K562 (cell line): ENCODE results near the gene MYH3. TPM values are rescaled to one million over a fixed set of nuclear protein-coding genes. Genes with fewer than 3 reads are reported as not detected.

ENCODE experiments used
- ATAC-seq: fragments of 200-7000 bp; cut with Tn5 transposase; 3 replicates; pipeline ENCODE4 v1.9.1; 2020; ENCODE audit warnings: moderate library complexity
- BruUV-seq: library from RNA; stranded (reverse); fragments of 400-500 nt; replicated peaks from 2 replicates; lab custom pipeline; 2021; lab: Mats Ljungman, UMichigan
- CTCF ChIA-PET: fragments of 300-600 bp; formaldehyde crosslinking; extraction: SDS; loops from one replicate; lab custom pipeline; 2021; ENCODE audit warnings: low intra/inter-chr PET ratio; lab: Yijun Ruan, JAX
- POLR2A ChIA-PET: fragments of 300-600, 350-650 bp; sonication (Branson Sonifier 250); formaldehyde crosslinking; extraction: SDS; loops from one replicate; lab custom pipeline; 2021; ENCODE audit warnings: antibody characterized with exemption, inconsistent platforms; lab: Yijun Ruan, JAX
- DNase-seq, 4 experiments: peaks; one replicate each; pipeline versions ENCODE4 v3.0.0 to v3.0.0-alpha.2; 2011 to 2018; ENCODE audit warnings: low spot score in 3 of 4, mixed read lengths in 3 of 4; ENCODE audit errors: extremely low read depth in 1 of 4
- FAIRE-seq: peaks from 2 replicates; lab custom pipeline; 2011; peaks lifted over from hg19 to GRCh38; lab: Jason Lieb, UNC
- H2AFZ ChIP-seq: 2 replicates; pipeline ENCODE4 v1.6.0; 2011; ENCODE audit warnings: low read depth, low read length, control low read depth, inconsistent platforms
- H3K27ac ChIP-seq: fragments of 200-600 bp; 3 replicates; pipeline ENCODE4 v1.8.0; 2011; ENCODE audit warnings: low read depth, mild to moderate bottlenecking, control low read depth, inconsistent platforms, low read length, moderate library complexity, mixed read lengths; ENCODE audit errors: extremely low read depth
- H3K27me3 ChIP-seq, 2 experiments: fragments of 300-600 bp in 1 of 2; 2 replicates in 1 of 2; 3 replicates in 1 of 2; pipeline versions ENCODE4 v1.6.0 to v1.8.0; 2011; ENCODE audit warnings: inconsistent platforms in 2 of 2, low read length in 2 of 2, mild to moderate bottlenecking in 1 of 2, mixed read lengths in 1 of 2, moderate library complexity in 1 of 2; ENCODE audit not compliant: control insufficient read depth in 2 of 2, insufficient read depth in 2 of 2
- H3K36me3 ChIP-seq: fragments of 300-600 bp; 3 replicates; pipeline ENCODE4 v1.8.0; 2011; ENCODE audit warnings: mild to moderate bottlenecking, low read length, inconsistent platforms; ENCODE audit not compliant: control insufficient read depth, insufficient read depth
- H3K4me1 ChIP-seq, 2 experiments: fragments of 200-600 bp in 1 of 2; replicated peaks in 1 of 2; 2 replicates in 1 of 2; 3 replicates in 1 of 2; pipeline versions ENCODE4 v1.5.1 to v1.8.0; 2011; ENCODE audit warnings: inconsistent platforms in 2 of 2, low read length in 2 of 2, mild to moderate bottlenecking in 1 of 2, mixed read lengths in 1 of 2, moderate library complexity in 1 of 2; ENCODE audit not compliant: control insufficient read depth in 2 of 2, insufficient read depth in 2 of 2
- H3K4me2 ChIP-seq: 2 replicates; pipeline ENCODE4 v1.6.1; 2011; ENCODE audit warnings: low read length, control low read depth, inconsistent platforms, mixed read lengths; ENCODE audit not compliant: insufficient read depth
- H3K4me3 ChIP-seq: fragments of 200-600 bp; sonication (generic), shearing (Covaris generic); 2 replicates; pipeline ENCODE4 v1.5.1; 2016; ENCODE audit warnings: control low read depth, inconsistent platforms
- H3K79me2 ChIP-seq: fragments of 200-600 bp; 3 replicates; pipeline ENCODE4 v1.8.0; 2011; ENCODE audit warnings: low read length, inconsistent platforms; ENCODE audit not compliant: control insufficient read depth, insufficient read depth
- H3K9ac ChIP-seq, 2 experiments: 2 replicates each; pipeline versions ENCODE4 v1.6.0 to v1.6.1; 2011; ENCODE audit warnings: low read depth in 2 of 2, low read length in 2 of 2, control low read depth in 1 of 2, inconsistent platforms in 1 of 2, mild to moderate bottlenecking in 1 of 2, mixed read lengths in 1 of 2; ENCODE audit not compliant: insufficient read depth in 1 of 2
- H3K9me1 ChIP-seq: one replicate; pipeline ENCODE4 v1.6.0; 2011; ENCODE audit warnings: inconsistent platforms, mild to moderate bottlenecking, low read length, moderate library complexity; ENCODE audit not compliant: control insufficient read depth, insufficient read depth
- H3K9me3 ChIP-seq: replicated peaks from 2 replicates; pipeline ENCODE4 v1.5.1; 2011; ENCODE audit warnings: low read depth, low read length, inconsistent platforms; ENCODE audit not compliant: control insufficient read depth, insufficient read depth
- H4K20me1 ChIP-seq: replicated peaks from 2 replicates; pipeline ENCODE4 v1.6.1; 2011; ENCODE audit warnings: low read length, inconsistent platforms, mixed read lengths; ENCODE audit not compliant: control insufficient read depth, insufficient read depth
- BDP1 ChIP-seq: IDR thresholded peaks from 3 replicates; pipeline ENCODE4 v1.6.1; 2011; ENCODE audit not compliant: insufficient read length, insufficient read depth
- ETS2 ChIP-seq: IDR thresholded peaks from 2 replicates; pipeline ENCODE4 v1.6.1; 2016; ENCODE audit warnings: borderline replicate concordance, missing genetic modification characterization, mild to moderate bottlenecking, moderate library complexity, missing compliant biosample characterization; ENCODE audit not compliant: poor library complexity, severe bottlenecking
- EWSR1 ChIP-seq: fragments of 450-650 bp; IDR thresholded peaks from 2 replicates; pipeline ENCODE4 v1.6.1; 2018; ENCODE audit warnings: borderline replicate concordance, mild to moderate bottlenecking, low read depth, moderate library complexity; ENCODE audit not compliant: partially characterized antibody
- GATAD2A ChIP-seq: fragments of 450-650 bp; IDR thresholded peaks from 2 replicates; pipeline ENCODE4 v1.6.1; 2017
- HNRNPH1 ChIP-seq: fragments of 200-400 bp; formaldehyde crosslinking; optimal IDR thresholded peaks from 2 replicates; pipeline ENCODE3; 2017; ENCODE audit warnings: low read depth, mild to moderate bottlenecking, low read length, moderate library complexity
- MEF2D ChIP-seq: conservative IDR thresholded peaks from 2 replicates; pipeline ENCODE4 v1.6.1; 2016; ENCODE audit warnings: low read depth, missing genetic modification characterization, missing compliant biosample characterization
- PHF20 ChIP-seq: fragments of 450-650 bp; IDR thresholded peaks from 2 replicates; pipeline ENCODE4 v1.6.1; 2018; ENCODE audit not compliant: partially characterized antibody
- PHTF2 ChIP-seq: fragments of 250-450 bp; sonication (Bioruptor Pico); IDR thresholded peaks from 2 replicates; pipeline ENCODE4 v1.5.0; 2021; ENCODE audit warnings: mild to moderate bottlenecking
- RAD51 ChIP-seq: fragments of 450-650 bp; IDR thresholded peaks from 2 replicates; pipeline ENCODE4 v1.7.1; 2016; ENCODE audit warnings: low read depth, mild to moderate bottlenecking, borderline replicate concordance
- SMARCB1 ChIP-seq: IDR thresholded peaks from 2 replicates; pipeline ENCODE4 v1.6.1; 2011; ENCODE audit warnings: improper control_type of control experiment, low read depth; ENCODE audit not compliant: insufficient read length
- SRSF7 ChIP-seq: fragments of 200-400 bp; formaldehyde crosslinking; optimal IDR thresholded peaks from 2 replicates; pipeline ENCODE3; 2017; ENCODE audit warnings: mild to moderate bottlenecking, low read depth, low read length
- TGIF2 ChIP-seq: sonication (generic); formaldehyde crosslinking; IDR thresholded peaks from 2 replicates; pipeline ENCODE4 v1.8.1; 2022; ENCODE audit warnings: mild to moderate bottlenecking, missing genetic modification reagents, moderate library complexity
- XRCC4 ChIP-seq: IDR thresholded peaks from one replicate; pipeline ENCODE4 v1.6.1; 2011; ENCODE audit not compliant: insufficient read depth, insufficient read length; ENCODE audit errors: extremely low read depth
- ZNF785 ChIP-seq: fragments of 250-450 bp; sonication (Bioruptor Pico); IDR thresholded peaks from 2 replicates; pipeline ENCODE4 v1.4.0; 2020; ENCODE audit warnings: mild to moderate bottlenecking
- WGBS: fragments of 100-300 bp; shearing (Covaris generic); methylation state at CpG from one replicate; pipeline ENCODE4 v1.1.6; 2016; ENCODE audit warnings: low coverage, mixed read lengths; ENCODE audit not compliant: insufficient coverage; ENCODE audit errors: missing lambda C conversion rate; 5-methylcytosine and 5-hydroxymethylcytosine counted together
- in situ Hi-C: fragments of 300-500 bp; cut with MboI; formaldehyde crosslinking; loops from 4 replicates; pipeline ENCODE4 v1.15.0; 2018; ENCODE audit warnings: inconsistent platforms, mixed read lengths
- intact Hi-C: fragments of 100-400 bp; cut with micrococcal nuclease; formaldehyde crosslinking; loops from 2 replicates; pipeline ENCODE4 v1.14.2; 2022
- polyA plus RNA-seq, 8 experiments: library from polyadenylated mRNA; depleted of rRNA in 4 of 8; stranded (reverse) in 5 of 8; unstranded in 3 of 8; fragments of >200 nt; fragmentation: Nextera tagmentation in 2 of 8; fragmentation: Illumina TruSeq in 1 of 8; extraction: Ambion mirVana in 2 of 8; extraction: Trizol in 1 of 8; gene quantifications; 2 replicates each; pipeline versions ENCODE4 v1.2.1 to v1.2.3, GENCODE V29; 2011 to 2014; ENCODE audit warnings: inconsistent platforms in 1 of 8, missing spikeins in 1 of 8
- total RNA-seq, 7 experiments: library from RNA; depleted of rRNA in 6 of 7; stranded (reverse); fragments of >200 nt in 6 of 7; fragmentation: Illumina TruSeq in 2 of 7; extraction: Trizol in 2 of 7; gene quantifications; 2 replicates each; pipeline versions ENCODE4 v1.2.1 to v1.2.3, GENCODE V29; 2011 to 2021; ENCODE audit warnings: low replicate concordance in 1 of 7
- TF ChIP-seq, protein P1 (sequence below): sonication (generic); formaldehyde crosslinking; IDR thresholded peaks from 2 replicates; pipeline ENCODE4 v1.8.0; 2022; ENCODE audit warnings: mild to moderate bottlenecking, missing genetic modification reagents
- TF ChIP-seq, protein P2 (sequence below): IDR thresholded peaks from 2 replicates; pipeline ENCODE4 v1.6.1; 2016; ENCODE audit warnings: missing genetic modification characterization, missing compliant biosample characterization
- TF ChIP-seq, protein P3 (sequence below): sonication (generic); formaldehyde crosslinking; IDR thresholded peaks from 2 replicates; pipeline ENCODE4 v1.8.0; 2022; ENCODE audit warnings: mild to moderate bottlenecking, missing genetic modification reagents

The MYH3 gene
- total and polyA plus RNA-seq, 9 of the 15 experiments (the other 6 are each of a cell fraction or from before 2014, with no cell fraction given) = 0.24 to 0.75 (median 0.40) TPM; not detected in 1

DNA sequence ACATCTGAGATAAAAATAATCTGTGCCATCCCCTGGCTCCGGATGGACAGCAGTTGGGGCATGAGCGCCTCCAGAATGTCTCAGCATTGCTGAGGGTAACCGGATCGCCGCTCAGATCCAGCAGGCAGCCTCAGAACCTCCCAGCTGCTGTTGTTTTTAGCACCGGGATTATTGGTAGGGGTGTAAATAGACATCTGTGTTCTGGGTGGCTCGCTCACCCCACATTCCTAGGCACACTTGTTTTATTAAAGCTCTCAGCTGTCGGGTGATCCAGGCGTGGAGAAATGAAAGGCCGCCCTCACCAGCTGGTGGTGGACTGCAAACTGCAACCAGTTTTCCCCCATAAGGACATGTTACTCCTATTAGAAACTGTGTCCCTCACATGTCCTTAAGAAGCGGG, 32.1 kb downstream of the MYH3 start (continued):
- TF ChIP-seq ETS2 (tag) = no peak
- no peak for TF ChIP-seq PHTF2 (CRISPR knock-in tag)
- no peak for TF ChIP-seq PHF20
- TF ChIP-seq EWSR1 = no peak
- TF ChIP-seq, all 486 proteins: peak for 0

DNA sequence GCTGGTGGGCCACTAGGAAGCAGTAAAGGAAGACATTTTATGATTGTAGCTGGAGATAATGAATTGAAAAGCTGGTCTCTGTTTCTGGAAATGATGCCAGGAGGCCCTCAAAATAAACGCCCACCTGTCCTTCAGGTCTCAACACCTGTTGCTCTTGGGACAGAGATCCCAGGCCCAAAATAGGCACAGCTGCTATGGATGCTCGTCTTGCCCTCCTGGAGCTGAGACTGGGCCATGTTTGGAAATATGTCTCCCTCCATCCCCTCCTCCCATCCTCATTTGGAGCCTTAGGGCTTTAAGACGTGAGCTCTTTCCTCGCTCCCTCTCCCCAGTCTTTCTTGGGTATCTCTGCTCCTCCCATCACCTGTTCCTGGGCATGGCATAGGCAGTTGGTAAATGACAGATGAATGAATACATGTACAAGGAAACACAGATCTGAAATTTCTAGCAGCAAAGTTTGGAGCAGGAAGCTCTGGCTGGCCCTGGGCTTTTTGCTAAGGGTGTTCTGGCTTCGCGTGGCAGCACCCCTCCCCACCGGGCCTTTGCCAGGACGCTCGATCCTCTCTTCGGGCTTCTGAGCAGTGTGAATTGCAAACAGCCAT, 33.3 kb downstream of the MYH3 start:
- H3K79me2 ChIP-seq = no peaks in the 10 kb centered on the region
- no peak overlapping the region for H2AFZ ChIP-seq
- no peaks in the 10 kb centered on the region for H3K36me3 ChIP-seq
- no peak for ATAC-seq
- no peaks in the 10 kb centered on the region; a peak in 1 of 5 replicates for H3K4me1 ChIP-seq
- WGBS = 6% methylated on average over 2 of the region's 10 CpGs
- FAIRE-seq = no peak
- no peak overlapping the region for H3K27ac ChIP-seq
- H3K27me3 ChIP-seq = peaks cover 0 to 32% of the 10 kb centered on the region in 2 experiments; a peak in 4 of 5 replicates
- ChIA-PET POLR2A (interaction anchor here (0.5 kb wide), 1 partner anchor 1040 kb away, joined by 3 read pairs; no protein-coding TSS in a partner anchor), CTCF (no interaction called here)
- H3K9me3 ChIP-seq = no peaks in the 10 kb centered on the region
- no peak overlapping the region for H3K4me3 ChIP-seq
- no peak overlapping the region for H3K9ac ChIP-seq
- H4K20me1 ChIP-seq = 0 out of 2 replicates have a peak, but pooled peaks cover 3% of the 10 kb centered on the region
- intact Hi-C loops = no loop called here
- no peak overlapping the region for H3K4me2 ChIP-seq
- in situ Hi-C loops = no loop called here
- H3K9me1 ChIP-seq = no peaks in the 10 kb centered on the region
- no TSS peak for BruUV-seq
- no peak for DNase-seq
- TF ChIP-seq RAD51 = no peak
- TF ChIP-seq XRCC4 = no peak
- TF ChIP-seq SRSF7 = no peak
- no peak for TF ChIP-seq ZNF785
- no peak for TF ChIP-seq HNRNPH1
- TF ChIP-seq TGIF2 (CRISPR knock-in tag) = no peak
- TF ChIP-seq, protein P1, sequence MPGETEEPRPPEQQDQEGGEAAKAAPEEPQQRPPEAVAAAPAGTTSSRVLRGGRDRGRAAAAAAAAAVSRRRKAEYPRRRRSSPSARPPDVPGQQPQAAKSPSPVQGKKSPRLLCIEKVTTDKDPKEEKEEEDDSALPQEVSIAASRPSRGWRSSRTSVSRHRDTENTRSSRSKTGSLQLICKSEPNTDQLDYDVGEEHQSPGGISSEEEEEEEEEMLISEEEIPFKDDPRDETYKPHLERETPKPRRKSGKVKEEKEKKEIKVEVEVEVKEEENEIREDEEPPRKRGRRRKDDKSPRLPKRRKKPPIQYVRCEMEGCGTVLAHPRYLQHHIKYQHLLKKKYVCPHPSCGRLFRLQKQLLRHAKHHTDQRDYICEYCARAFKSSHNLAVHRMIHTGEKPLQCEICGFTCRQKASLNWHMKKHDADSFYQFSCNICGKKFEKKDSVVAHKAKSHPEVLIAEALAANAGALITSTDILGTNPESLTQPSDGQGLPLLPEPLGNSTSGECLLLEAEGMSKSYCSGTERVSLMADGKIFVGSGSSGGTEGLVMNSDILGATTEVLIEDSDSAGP (CRISPR knock-in tag) = no peak
- TF ChIP-seq, protein P2, sequence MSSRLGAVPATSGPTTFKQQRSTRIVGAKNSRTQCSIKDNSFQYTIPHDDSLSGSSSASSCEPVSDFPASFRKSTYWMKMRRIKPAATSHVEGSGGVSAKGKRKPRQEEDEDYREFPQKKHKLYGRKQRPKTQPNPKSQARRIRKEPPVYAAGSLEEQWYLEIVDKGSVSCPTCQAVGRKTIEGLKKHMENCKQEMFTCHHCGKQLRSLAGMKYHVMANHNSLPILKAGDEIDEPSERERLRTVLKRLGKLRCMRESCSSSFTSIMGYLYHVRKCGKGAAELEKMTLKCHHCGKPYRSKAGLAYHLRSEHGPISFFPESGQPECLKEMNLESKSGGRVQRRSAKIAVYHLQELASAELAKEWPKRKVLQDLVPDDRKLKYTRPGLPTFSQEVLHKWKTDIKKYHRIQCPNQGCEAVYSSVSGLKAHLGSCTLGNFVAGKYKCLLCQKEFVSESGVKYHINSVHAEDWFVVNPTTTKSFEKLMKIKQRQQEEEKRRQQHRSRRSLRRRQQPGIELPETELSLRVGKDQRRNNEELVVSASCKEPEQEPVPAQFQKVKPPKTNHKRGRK (tag) = no peak
- TF ChIP-seq, protein P3, sequence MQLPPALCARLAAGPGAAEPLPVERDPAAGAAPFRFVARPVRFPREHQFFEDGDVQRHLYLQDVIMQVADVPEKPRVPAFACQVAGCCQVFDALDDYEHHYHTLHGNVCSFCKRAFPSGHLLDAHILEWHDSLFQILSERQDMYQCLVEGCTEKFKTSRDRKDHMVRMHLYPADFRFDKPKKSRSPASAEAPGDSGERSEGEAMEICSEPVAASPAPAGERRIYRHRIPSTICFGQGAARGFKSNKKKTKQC = no peak
- no peak for TF ChIP-seq MEF2D (tag)
- no peak for TF ChIP-seq GATAD2A
- no peak for TF ChIP-seq BDP1
- TF ChIP-seq SMARCB1 = no peak
